Tibial nerve (tissue), 4 donors: Measurements from ENCODE around the gene RNF220.

Source experiments
- EP300 ChIP-seq, 2 donors: sonication (generic); formaldehyde crosslinking; IDR thresholded peaks; one replicate each; pipeline ENCODE4 v1.6.1; 2017; ENCODE audit warnings: antibody characterized with exemption in 2 of 2, mild to moderate bottlenecking in 1 of 2
- POLR2A ChIP-seq, 2 donors: fragments of 450-650 bp; IDR thresholded peaks; one replicate each; pipeline ENCODE4 v1.6.1; 2017; ENCODE audit warnings: antibody characterized with exemption in 2 of 2, mild to moderate bottlenecking in 2 of 2, moderate library complexity in 2 of 2
- TF ChIP-seq, protein P1 (sequence below), 5 experiments: fragments of 200-600 bp in 3 of 5; fragments of 450-650 bp in 2 of 5; sonication (generic) in 3 of 5; IDR thresholded peaks; one replicate each; pipeline ENCODE4 v1.5.1; 2016 to 2019; ENCODE audit warnings: antibody characterized with exemption in 5 of 5, mild to moderate bottlenecking in 3 of 5, moderate library complexity in 2 of 5

DNA sequence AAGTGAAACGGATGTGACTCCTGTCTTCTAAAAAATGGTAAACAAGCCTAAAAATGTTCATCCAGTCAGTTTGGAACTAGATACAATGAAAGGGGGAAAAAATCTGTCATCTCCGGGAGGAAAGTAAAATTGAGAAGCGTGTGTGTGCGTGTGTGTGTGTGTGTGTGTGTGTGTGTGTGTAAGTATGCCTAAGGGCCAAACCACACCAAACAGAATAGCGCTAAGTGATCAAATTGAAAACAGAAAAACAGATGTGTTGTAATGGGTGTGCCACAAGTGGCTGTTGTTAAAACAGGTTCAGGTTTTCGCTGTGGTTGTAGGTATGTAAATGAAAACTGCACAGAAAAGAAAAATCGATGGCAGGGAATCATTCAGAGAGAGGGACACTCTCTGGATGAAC lies 106.7 kb downstream of the RNF220 start:
- TF ChIP-seq EP300 (IDR thresholded peaks at IDR 0.05) (no peak), POLR2A (IDR thresholded peaks at IDR 0.05) (no peak)
- TF ChIP-seq, protein P1, sequence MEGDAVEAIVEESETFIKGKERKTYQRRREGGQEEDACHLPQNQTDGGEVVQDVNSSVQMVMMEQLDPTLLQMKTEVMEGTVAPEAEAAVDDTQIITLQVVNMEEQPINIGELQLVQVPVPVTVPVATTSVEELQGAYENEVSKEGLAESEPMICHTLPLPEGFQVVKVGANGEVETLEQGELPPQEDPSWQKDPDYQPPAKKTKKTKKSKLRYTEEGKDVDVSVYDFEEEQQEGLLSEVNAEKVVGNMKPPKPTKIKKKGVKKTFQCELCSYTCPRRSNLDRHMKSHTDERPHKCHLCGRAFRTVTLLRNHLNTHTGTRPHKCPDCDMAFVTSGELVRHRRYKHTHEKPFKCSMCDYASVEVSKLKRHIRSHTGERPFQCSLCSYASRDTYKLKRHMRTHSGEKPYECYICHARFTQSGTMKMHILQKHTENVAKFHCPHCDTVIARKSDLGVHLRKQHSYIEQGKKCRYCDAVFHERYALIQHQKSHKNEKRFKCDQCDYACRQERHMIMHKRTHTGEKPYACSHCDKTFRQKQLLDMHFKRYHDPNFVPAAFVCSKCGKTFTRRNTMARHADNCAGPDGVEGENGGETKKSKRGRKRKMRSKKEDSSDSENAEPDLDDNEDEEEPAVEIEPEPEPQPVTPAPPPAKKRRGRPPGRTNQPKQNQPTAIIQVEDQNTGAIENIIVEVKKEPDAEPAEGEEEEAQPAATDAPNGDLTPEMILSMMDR (IDR thresholded peaks at IDR 0.05): no peak
